GM18870 (cell line): ENCODE measurements around the gene SLC51B.
"Not testable (repeated sequence)": the region's sequence is repeated elsewhere in the genome, so short reads cannot be mapped to it uniquely, and the experiment has no call there.

ENCODE experiments used
- ATAC-seq: cut with Tn5 transposase; IDR thresholded peaks from one replicate; pipeline ENCODE4 v1.9.1; 2021; ENCODE audit warnings: moderate library complexity; ENCODE audit not compliant: unreplicated experiment

The SLC51B gene

DNA sequence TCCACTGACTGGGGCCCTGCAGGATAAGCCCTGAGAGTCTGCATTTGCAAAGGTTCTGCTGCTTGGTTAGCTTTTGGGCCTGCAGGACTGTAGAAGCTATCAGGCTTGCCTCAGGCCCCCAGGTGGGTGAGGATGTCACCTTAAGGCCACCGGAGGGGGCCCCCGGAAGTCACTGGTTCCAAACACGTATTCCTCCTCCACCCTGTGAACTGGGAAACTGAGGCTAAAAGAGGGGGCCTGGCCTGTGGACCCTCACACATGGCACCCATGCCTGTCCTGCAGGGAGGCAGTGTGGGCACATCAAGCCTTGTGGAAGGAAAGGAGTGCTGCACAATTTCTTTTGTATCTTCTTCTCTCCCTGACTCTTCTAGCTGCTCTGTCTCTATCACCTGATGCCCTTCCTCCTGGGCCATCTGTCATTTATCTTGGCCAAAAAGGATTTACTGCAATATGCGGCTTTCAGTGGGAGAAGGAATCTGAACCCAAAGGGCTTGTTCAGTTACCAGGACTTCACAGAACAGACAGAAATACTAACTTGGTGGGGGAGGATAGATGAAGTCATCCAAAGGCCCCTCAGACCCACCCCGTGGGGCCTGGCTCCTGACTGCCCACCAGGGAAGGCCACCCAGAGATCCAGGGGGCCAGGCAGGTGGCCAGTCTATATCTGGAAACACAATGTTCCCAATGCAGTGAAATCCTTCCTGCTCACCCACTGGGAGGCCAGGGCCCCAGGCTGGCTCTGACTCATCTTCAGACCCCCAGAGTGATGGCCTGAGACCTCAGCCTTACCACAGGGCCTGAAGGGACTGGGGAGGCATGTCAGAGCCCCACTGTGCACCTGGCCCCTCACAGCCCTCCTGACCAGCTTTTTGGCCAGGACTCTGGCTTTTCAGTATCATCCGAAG is 51.5 kb downstream of the SLC51B start:
- no peak for ATAC-seq

DNA sequence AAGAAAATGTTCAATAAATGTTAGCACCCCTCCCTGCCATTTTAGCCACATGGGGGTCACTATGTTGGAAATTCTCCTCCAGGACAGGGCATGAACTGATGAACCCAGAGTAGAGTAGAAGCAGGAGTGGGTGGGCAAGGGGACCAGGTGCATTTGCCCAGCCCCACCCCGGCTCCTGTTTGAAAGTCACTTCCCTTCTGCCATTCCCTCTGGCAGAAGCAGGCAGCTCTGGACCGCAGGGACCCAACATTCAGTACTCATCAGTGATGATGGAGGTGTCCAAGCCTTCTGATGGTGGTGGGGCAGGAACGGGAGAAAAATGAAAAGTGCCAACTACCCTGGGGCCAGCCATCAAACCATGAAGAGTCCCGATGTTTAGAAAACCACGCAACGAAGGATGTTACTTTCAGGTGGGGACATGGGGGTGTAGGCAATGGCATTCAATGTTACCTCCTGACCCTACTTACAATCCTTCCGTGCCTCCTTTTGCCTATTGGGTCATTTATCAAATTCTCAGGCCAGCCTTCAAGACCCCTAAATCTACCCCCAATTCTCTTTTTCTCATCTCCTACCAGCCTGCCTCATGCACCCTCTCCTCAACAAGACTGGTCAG is 52.6 kb downstream of the SLC51B start:
- ATAC-seq, result no peak

DNA sequence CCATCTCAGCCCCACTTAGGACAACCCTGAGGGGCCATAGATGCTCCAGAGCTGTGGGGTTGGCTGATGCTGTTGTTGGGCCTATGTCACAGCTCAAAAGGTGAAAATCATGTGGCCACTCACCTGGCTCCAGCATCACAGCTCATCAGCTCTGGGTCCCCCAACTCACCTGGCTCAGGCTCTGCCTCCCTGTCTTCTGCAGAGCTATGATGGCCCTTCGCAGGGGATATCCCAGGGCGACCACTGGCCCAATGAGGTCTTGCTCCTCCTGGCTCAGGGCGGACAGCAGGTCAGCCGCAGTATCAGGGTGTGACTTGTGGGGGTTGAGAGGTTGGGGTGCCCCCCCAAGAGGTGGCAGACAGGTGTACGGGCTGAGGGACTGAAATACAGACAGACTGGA is 54.1 kb downstream of the SLC51B start:
- no peak for ATAC-seq

DNA sequence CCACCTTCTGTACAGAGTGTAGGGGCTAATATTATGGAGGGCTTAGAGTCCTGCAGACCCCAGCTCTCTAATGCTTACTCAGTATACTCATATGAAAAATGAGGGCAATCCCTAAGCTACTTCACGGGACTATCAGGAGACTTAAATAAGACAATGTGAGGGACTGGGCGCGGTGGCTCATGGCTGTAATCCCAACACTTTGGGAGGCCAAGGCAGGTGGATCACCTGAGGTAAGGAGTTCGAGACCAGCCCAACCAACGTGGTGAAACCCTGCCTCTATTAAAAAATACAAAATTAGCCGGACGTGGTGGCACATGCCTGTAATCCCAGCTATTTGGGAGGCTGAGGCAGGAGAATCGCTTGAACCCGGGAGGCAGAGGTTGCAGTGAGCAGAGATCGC is 54.6 kb downstream of the SLC51B start:
- not testable (repeated sequence) for ATAC-seq

DNA sequence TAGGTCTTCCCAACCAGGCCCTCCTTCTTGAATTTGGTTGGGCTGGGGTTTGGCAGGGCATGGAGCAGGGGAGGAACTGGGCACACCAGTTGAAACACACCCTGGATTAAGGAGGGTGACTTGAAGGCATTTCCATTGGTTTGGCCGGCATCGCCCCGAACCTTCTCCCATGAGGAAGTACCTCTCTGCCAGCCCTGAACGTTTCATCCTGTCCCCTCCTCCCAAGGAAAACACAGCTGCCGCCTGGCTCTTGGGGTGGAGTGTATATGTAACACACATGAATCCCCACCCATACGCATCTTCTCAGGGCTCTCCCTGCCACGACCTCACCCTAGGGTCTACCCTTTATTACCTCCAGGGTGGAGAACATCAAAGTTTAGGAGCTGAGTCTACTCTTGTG is 55.3 kb downstream of the SLC51B start:
- no peak for ATAC-seq

DNA sequence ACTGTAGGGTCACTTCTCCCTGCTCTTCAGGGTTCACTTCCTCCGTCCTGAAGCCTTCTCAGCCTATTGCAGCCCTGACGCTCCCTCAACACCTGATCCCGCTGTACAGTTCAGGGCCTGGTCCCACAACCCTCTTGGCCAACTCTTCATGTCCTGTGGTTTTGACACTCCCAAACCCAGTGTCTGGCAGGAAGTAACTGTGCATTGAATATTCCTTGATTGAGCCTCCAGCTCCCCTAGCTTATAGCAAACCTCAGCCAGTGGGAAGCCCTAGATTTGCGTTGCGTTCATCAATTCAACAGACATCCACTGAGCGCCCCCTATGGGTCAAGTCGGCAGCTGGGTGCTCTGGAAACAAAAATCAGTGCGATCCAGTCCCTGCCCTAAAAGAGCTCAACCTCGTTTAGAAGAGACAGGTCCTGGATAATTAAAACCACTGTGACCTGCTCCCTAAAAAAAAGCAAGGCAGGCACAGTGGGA is 56.3 kb downstream of the SLC51B start:
- ATAC-seq, result no peak

DNA sequence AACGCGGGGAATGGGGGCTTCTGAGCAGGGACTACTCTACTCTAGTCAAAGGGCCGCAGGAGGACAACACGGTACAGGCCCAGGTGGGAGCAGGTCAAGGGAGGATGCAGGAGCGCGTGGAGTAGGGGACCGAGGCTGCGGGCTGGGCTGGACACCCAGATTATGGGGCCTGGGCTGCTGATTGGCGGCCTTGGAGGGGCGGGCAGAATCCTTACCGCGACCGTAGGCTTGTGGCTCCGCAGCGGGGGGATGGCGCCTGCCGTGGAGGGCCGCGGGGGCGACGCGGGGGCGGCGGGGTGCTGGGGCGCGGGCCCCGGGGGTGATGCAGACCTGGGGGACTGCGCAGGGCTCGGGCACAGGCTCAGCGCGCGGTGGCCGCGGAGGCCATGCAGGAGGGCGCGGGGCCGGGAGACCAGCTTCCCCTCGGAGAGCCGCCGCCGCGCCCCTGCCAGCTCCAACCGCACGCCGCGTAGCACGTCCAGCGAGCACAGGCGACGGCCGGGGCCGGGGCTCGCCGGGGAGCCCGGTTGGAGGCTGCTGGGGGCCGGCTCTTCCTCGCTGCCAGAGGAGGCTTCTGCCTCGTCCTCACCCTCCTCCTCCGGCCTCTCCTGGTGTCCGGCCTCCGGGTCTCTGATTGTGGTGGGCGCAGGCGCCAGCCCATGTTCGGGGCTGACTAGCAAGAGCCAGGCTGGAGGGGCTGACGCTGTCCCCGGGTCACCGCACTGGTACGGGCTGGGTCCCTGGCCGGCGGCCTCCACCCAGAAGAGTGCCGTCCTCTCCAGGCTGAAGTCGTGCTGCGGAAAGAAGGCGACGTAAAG is 56.9 kb downstream of the SLC51B start:
- no peak for ATAC-seq

DNA sequence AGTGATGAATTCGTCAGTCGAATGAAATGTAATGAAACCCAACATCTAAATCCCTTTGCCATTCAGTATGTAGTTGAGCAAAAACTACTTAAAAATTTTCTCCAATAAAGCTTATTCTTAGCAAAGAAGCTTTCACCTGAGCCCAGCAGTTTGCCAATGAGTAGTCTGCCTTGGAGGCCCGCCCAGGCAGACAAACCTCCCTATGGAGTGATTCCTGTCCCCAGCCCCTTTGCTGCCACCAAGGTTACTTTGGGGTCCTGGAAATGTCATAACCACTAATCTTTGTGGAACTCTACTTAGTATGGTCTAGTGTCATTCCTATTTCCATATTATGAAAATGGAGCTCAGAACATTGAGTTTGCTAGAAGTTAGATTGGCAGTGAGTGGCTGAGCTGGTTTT is 57.7 kb downstream of the SLC51B start:
- no peak for ATAC-seq
